ENCODE measurements around the gene CATSPER3.

DNA sequence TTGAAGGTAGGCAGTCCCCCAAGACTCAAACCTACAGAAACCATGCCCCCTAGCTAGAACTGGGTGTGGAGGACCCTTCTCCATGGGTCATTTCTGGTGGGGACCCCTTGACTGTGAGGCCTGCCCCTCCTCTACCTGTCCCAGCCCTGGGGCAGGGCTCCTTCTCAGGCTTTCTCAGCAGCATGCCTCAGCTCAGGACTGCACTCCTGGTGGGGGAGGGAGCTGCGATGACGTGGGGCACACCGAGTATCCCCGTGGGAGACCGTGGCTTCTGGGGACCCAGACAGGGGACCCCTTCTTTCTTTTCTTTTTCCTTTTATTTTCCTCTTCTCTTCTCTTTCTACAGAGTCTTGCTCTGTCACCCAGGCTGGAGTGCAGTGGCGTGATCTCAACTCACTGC, 93.3 kb downstream of the CATSPER3 start:
- TF ChIP-seq POLR2AphosphoS5 (IDR thresholded peaks at IDR 0.05; ENCODE audit: borderline replicate concordance, low read depth, low read length) = no peak
- TF ChIP-seq EZH2 (IDR thresholded peaks at IDR 0.05) = no peak
